Upper lobe of left lung (tissue), 6 donors: ENCODE results near the gene SGF29. TPM values are rescaled to one million over a fixed set of nuclear protein-coding genes. Genes with fewer than 3 reads are reported as not detected.
"Not testable (repeated sequence)": the region's sequence is repeated elsewhere in the genome, so short reads cannot be mapped to it uniquely, and the experiment has no call there.

Experiments used
- ATAC-seq, 2 donors: fragments of 200-7000 bp; cut with Tn5 transposase; one replicate each; pipeline ENCODE4 v1.9.1; 2022; ENCODE audit warnings: mild to moderate bottlenecking in 2 of 2, moderate library complexity in 2 of 2; ENCODE audit not compliant: low FRiP score in 2 of 2
- DNase-seq, 2 donors: peaks; one replicate each; pipeline ENCODE4 v3.0.0-alpha.2; 2019 to 2020
- H3K27ac ChIP-seq, 4 donors: fragments of 200-600 bp; sonication (generic); one replicate each; pipeline ENCODE4 v1.5.1; 2016 to 2019
- H3K27me3 ChIP-seq, 4 donors: fragments of 200-600 bp; sonication (generic); one replicate each; pipeline ENCODE4 v1.5.1; 2017 to 2019
- H3K36me3 ChIP-seq, 4 donors: fragments of 200-600 bp; sonication (generic); one replicate each; pipeline ENCODE4 v1.5.1; 2016 to 2019
- H3K4me1 ChIP-seq, 4 donors: fragments of 200-600 bp; sonication (generic); one replicate each; pipeline ENCODE4 v1.5.1; 2018 to 2019
- H3K4me3 ChIP-seq, 4 donors: fragments of 200-600 bp; sonication (generic); one replicate each; pipeline ENCODE4 v1.5.1; 2017 to 2019; ENCODE audit warnings: mild to moderate bottlenecking in 2 of 4, moderate library complexity in 1 of 4
- H3K9me3 ChIP-seq, 4 donors: fragments of 200-600 bp; sonication (generic); one replicate each; pipeline ENCODE4 v1.5.1; 2018 to 2019
- EP300 ChIP-seq, 4 donors: sonication (generic); formaldehyde crosslinking; IDR thresholded peaks; one replicate each; pipeline ENCODE4 v1.5.1; 2017; ENCODE audit warnings: antibody characterized with exemption in 4 of 4, control low read depth in 2 of 4
- POLR2A ChIP-seq, 4 donors: fragments of 450-650 bp; IDR thresholded peaks; one replicate each; pipeline ENCODE4 v1.5.1; 2016 to 2017; ENCODE audit warnings: antibody characterized with exemption in 4 of 4, mild to moderate bottlenecking in 2 of 4
- POLR2AphosphoS5 ChIP-seq, 2 donors: sonication (generic); formaldehyde crosslinking; IDR thresholded peaks; one replicate each; pipeline ENCODE4 v1.5.1; 2017; ENCODE audit warnings: antibody characterized with exemption in 2 of 2
- WGBS, 2 donors: methylation state at CpG; one replicate each; pipeline ENCODE4 v1.1.5; 2017 to 2018; 5-methylcytosine and 5-hydroxymethylcytosine counted together
- total RNA-seq, 6 donors: library from RNA; depleted of rRNA in 4 of 6; stranded (reverse); fragments of >200 nt in 4 of 6; gene quantifications; one replicate each; pipeline versions ENCODE4 v1.1.0 to v1.2.1, GENCODE V29; 2016 to 2021
- TF ChIP-seq, protein P1 (sequence below), 6 experiments: fragments of 450-650 bp in 4 of 6; fragments of 200-600 bp in 2 of 6; sonication (generic) in 2 of 6; IDR thresholded peaks; one replicate each; pipeline ENCODE4 v1.5.1; 2016 to 2019; ENCODE audit warnings: antibody characterized with exemption in 6 of 6
- donor health status: DM: no; HTN: no; CAD: no; lungs with moderate emphysema.
- donor health status: DM: no; HTN: yes; CAD: no; lungs with severe emphysema.

SGF29 gene
- total RNA-seq, 6 donors from 2014 or later, result 24.8 to 67.1 (median 37.3) TPM

DNA sequence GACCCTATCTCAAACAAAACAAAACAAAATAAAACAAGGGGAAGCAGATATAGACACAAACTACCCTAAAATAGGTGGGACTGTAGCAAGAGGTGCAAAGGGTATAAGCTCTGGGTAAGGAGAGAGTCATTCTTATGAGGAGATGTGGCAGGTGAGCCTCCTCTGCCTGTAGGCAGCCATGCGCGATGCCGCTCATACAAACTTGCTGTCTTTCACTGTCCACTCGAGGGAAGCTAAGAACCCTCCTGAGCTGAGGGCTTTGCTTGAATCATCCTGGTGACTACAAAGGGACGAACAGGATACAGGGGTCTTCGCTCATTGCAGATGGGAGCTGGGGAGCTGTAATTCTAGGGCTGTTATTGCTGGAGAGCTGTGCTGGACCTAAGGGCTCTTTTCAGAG lies 32.3 kb upstream of the SGF29 start:
- ATAC-seq, result no peak
- H3K9me3 ChIP-seq, result no peaks in the 10 kb centered on the region
- WGBS, 2 donors, result 87 to 89% methylated on average over 5 to 6 of the region's 6 CpGs
- TF ChIP-seq EP300 (IDR thresholded peaks at IDR 0.05), result no peak
- no peak for TF ChIP-seq POLR2A (IDR thresholded peaks at IDR 0.05)
- no peak for TF ChIP-seq POLR2AphosphoS5 (IDR thresholded peaks at IDR 0.05)
- TF ChIP-seq, protein P1, sequence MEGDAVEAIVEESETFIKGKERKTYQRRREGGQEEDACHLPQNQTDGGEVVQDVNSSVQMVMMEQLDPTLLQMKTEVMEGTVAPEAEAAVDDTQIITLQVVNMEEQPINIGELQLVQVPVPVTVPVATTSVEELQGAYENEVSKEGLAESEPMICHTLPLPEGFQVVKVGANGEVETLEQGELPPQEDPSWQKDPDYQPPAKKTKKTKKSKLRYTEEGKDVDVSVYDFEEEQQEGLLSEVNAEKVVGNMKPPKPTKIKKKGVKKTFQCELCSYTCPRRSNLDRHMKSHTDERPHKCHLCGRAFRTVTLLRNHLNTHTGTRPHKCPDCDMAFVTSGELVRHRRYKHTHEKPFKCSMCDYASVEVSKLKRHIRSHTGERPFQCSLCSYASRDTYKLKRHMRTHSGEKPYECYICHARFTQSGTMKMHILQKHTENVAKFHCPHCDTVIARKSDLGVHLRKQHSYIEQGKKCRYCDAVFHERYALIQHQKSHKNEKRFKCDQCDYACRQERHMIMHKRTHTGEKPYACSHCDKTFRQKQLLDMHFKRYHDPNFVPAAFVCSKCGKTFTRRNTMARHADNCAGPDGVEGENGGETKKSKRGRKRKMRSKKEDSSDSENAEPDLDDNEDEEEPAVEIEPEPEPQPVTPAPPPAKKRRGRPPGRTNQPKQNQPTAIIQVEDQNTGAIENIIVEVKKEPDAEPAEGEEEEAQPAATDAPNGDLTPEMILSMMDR (IDR thresholded peaks at IDR 0.05), result no peak
- H3K27ac ChIP-seq, result no peak overlapping the region
- H3K4me3 ChIP-seq, result no peak overlapping the region
- H3K4me1 ChIP-seq, result peaks cover 0 to 12% (median 9%) of the 10 kb centered on the region in 4 donors
- no peak for DNase-seq
- no peaks in the 10 kb centered on the region for H3K27me3 ChIP-seq
- no peaks in the 10 kb centered on the region for H3K36me3 ChIP-seq

DNA sequence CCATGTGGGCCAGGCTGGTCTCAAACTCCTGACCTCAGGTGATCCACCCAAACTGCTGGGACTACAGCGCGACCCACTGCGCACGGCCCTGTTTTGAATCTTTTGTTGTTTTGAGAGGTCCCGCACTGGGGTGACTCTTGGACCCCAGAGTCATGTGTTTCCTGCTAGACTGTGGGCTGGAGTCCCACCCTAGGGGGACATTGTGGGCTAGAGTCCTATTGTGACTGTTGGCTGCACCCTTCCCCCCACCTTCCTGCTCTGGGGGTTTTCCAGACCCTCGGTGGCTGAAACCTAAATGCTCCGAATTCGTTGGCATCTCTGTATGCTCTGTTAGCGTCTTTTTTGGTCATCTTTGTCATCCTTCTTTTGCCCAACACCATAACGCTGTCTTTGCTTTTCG lies 30.9 kb upstream of the SGF29 start:
- TF ChIP-seq, protein P1 (IDR thresholded peaks at IDR 0.05), result no peak
- TF ChIP-seq POLR2AphosphoS5 (IDR thresholded peaks at IDR 0.05), result no peak
- TF ChIP-seq EP300 (IDR thresholded peaks at IDR 0.05), result no peak
- no peak for TF ChIP-seq POLR2A (IDR thresholded peaks at IDR 0.05)
- Histone ChIP-seq H3K27me3 (no peaks in the 10 kb centered on the region), H3K27ac (no peak overlapping the region)

DNA sequence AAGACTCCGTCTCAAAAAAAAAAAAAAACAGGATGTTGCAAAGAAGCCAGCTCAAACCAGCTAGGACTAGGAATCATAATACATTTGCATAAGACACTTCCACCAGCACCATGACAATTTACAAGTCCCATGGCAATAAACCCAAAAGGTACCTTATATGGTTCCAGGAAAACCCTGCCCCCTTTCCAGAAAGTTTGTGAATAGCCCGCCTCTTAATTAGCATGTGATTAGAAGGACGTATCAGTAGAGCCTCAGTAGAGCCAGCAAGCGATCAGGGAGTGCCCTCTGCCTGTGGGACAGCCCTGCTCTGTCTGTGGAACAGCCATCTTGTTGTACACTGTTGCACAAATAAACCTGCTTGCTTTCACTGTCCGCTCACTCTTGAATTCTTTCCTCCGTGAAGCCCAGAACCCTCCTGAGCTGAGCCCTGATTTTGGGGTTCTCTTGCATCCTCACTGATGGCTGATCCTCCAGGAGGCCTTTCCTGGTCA lies 29.0 kb upstream of the SGF29 start:
- Histone ChIP-seq H3K4me1 (peaks cover 0 to 12% (median 9%) of the 10 kb centered on the region in 4 donors), H3K4me3 (no peak overlapping the region), H3K9me3 (no peaks in the 10 kb centered on the region), H3K27ac (no peak overlapping the region), H3K27me3 (no peaks in the 10 kb centered on the region), H3K36me3 (no peaks in the 10 kb centered on the region)
- no peak for DNase-seq
- ATAC-seq, result no peak
- TF ChIP-seq EP300 (IDR thresholded peaks at IDR 0.05), result no peak
- TF ChIP-seq, protein P1 (IDR thresholded peaks at IDR 0.05), result no peak
- TF ChIP-seq POLR2A (IDR thresholded peaks at IDR 0.05), result no peak
- no peak for TF ChIP-seq POLR2AphosphoS5 (IDR thresholded peaks at IDR 0.05)
- WGBS, 2 donors, result 72 to 79% methylated on average over 5 to 6 of the region's 6 CpGs

More for the DNA sequence above, 30.9 kb upstream of the SGF29 start:
- H3K9me3 ChIP-seq, result no peaks in the 10 kb centered on the region
- H3K4me3 ChIP-seq, result no peak overlapping the region
- no peaks in the 10 kb centered on the region for H3K36me3 ChIP-seq
- H3K4me1 ChIP-seq, result peaks cover 0 to 12% (median 9%) of the 10 kb centered on the region in 4 donors
- DNase-seq (no peak), ATAC-seq (no peak)
- 78 to 84% methylated on average over 11 of the region's 11 CpGs for WGBS, 2 donors

DNA sequence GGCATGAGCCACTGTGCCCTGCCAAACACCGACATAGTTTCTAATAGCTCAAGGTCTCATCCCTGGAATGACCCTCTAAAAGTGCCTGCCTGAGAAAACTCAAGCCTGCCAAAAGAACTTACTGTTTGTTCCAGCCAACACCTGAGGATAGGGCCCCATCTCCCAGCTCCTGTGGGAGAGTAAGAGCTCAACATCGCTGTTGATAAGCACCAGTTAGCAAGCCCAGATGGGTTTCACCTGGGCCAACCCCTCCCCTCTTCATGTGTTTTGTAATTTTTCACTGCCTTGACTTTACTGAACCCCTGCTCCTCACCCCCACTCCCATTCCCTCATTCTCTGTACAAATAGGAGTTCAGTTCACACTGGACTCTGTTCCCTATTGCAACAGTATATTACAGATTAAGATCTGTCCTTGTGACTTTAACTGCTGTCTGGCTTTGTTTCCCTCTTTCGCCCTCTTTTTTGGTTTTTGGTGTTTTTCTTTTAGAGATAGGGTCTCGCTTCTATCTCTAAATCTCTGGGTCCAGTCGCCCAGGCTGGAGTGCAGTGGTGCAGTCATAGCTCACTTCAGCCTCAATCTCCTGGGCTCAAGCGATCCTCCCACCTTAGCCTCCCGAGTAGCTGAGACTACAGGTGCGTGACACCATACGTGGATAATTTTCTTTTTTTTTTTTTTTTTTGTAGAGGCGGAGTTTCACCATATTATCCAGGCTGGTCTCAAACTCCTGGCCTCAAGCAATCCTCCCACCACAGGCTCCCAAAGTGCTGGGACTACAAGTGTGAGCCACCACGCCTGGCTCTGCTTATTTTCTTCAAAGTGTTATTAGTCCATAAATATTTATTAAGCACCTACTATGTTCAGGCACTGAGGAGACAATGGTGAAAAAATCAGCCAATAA lies 27.3 kb upstream of the SGF29 start:
- H3K27ac ChIP-seq, result no peak overlapping the region
- ATAC-seq, result no peak
- H3K36me3 ChIP-seq, result no peaks in the 10 kb centered on the region
- H3K4me1 ChIP-seq, result peaks cover 0 to 15% (median 10%) of the 10 kb centered on the region in 4 donors
- H3K27me3 ChIP-seq, result no peaks in the 10 kb centered on the region
- H3K4me3 ChIP-seq, result no peak overlapping the region
- TF ChIP-seq, protein P1 (IDR thresholded peaks at IDR 0.05), result no peak
- TF ChIP-seq POLR2AphosphoS5 (IDR thresholded peaks at IDR 0.05) (no peak), POLR2A (IDR thresholded peaks at IDR 0.05) (no peak), EP300 (IDR thresholded peaks at IDR 0.05) (no peak)
- DNase-seq, result no peak
- WGBS, 2 donors, result 90% methylated on average over 11 of the region's 11 CpGs
- H3K9me3 ChIP-seq, result no peaks in the 10 kb centered on the region

DNA sequence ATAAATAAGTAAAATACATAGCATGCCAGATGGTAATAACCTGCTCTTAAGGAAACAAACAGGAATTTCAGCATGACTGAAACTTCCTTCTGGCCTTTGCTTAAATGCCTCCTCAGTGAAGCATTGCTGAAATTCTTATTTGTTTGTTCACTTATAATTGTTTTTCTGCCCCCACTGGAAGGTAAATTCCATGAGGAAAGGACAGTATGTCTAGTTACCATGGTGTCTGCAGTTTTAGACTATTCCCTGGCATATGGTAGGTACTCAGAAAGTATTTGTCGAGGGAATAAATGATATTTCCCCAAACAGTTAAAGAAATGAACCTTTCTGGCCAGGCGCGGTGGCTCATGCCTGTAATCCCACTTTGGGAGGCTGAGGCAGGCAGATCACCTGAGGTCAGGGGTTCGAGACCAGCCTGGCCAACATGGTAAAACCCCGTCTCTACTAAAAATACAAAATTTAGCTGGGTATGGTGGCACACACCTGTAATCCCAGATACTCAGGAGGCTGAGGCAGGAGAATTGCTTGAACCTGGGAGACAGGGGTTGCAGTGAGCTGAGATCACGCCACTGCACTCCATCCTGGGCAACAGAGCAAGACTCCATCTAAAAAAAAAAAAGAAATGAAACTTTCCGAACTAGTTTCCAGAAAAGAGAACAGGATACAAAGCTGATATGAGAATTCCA lies 26.5 kb upstream of the SGF29 start:
- not testable (repeated sequence) for H3K4me3 ChIP-seq, H3K27me3 ChIP-seq, ATAC-seq, H3K9me3 ChIP-seq, H3K27ac ChIP-seq, H3K36me3 ChIP-seq, DNase-seq
- H3K4me1 ChIP-seq, result peaks cover 6 to 22% (median 18%) of the 10 kb centered on the region in 4 donors
- WGBS, 2 donors, result 92 to 94% methylated on average over 7 of the region's 7 CpGs
